Measurements from ENCODE around the gene PSPN.

The PSPN gene

DNA sequence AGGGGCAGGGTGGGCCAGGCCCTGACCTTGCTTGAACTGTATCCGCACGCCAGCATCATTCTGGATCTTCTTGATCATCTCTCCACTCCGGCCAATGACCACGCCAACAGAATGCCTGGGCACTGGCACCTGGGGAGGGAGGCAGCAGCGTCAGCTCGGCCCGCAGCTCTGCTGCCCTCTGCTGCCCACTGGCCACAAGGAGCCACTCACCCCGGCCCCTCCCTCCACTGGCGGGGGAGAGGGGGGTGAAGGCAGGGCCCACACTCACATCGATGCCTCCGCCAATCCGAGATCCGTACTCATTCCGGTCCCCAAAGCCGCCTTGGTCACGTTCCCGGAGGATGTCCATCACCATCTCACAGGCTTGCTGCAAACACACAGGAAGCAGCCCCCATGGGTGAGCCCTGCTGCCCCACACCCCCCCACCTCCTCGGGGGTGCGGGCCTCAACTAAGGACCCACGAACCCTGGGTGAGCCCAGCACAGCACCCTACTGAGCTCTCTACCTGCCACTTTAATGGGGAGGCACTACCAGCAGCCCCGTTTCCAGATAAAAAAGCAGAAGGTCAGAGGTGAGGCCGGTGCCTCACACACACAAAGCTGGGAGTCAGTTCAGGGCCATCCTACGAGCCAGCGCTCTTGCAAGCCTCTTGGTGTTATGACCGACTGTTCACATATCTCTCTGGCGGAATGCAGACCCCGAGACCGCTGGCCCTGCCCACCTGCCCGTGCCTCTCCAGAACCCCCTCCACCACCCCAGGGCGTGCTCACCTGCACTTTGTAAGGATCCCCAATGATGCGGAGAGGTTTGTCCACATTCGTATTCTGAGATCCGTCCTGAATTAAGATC, 42.2 kb upstream of the PSPN start:
- DNase-seq (ENCODE audit: low read depth) = peak; percentile 13
- TF ChIP-seq, protein P1, sequence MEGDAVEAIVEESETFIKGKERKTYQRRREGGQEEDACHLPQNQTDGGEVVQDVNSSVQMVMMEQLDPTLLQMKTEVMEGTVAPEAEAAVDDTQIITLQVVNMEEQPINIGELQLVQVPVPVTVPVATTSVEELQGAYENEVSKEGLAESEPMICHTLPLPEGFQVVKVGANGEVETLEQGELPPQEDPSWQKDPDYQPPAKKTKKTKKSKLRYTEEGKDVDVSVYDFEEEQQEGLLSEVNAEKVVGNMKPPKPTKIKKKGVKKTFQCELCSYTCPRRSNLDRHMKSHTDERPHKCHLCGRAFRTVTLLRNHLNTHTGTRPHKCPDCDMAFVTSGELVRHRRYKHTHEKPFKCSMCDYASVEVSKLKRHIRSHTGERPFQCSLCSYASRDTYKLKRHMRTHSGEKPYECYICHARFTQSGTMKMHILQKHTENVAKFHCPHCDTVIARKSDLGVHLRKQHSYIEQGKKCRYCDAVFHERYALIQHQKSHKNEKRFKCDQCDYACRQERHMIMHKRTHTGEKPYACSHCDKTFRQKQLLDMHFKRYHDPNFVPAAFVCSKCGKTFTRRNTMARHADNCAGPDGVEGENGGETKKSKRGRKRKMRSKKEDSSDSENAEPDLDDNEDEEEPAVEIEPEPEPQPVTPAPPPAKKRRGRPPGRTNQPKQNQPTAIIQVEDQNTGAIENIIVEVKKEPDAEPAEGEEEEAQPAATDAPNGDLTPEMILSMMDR (conservative IDR thresholded peaks at IDR 0.05; ENCODE audit: low read length) = peak; percentile 38
- no peak overlapping the region for H3K4me3 ChIP-seq (ENCODE audit: low read length)

- no peak overlapping the region for H3K4me3 ChIP-seq (ENCODE audit: low read length)
- TF ChIP-seq, protein P1 (conservative IDR thresholded peaks at IDR 0.05; ENCODE audit: low read length) = no peak
- DNase-seq (ENCODE audit: low read depth) = no peak
Measured at GRCh38 chr19:6416658-6417405, 41.1 kb upstream of the PSPN start.

- TF ChIP-seq, protein P1 (conservative IDR thresholded peaks at IDR 0.05; ENCODE audit: low read length) = no peak
- H3K4me3 ChIP-seq (ENCODE audit: low read length) = no peak overlapping the region
- no peak for DNase-seq (ENCODE audit: low read depth)
Measured at GRCh38 chr19:6415591-6416190, 40.0 kb upstream of the PSPN start.

- TF ChIP-seq, protein P1 (conservative IDR thresholded peaks at IDR 0.05; ENCODE audit: low read length) = no peak
- no peak for DNase-seq (ENCODE audit: low read depth)
- H3K4me3 ChIP-seq (ENCODE audit: low read length) = no peak overlapping the region
Measured at GRCh38 chr19:6414793-6415590, 39.3 kb upstream of the PSPN start.

- no peak for DNase-seq (ENCODE audit: low read depth)
- no peak overlapping the region for H3K4me3 ChIP-seq (ENCODE audit: low read length)
- TF ChIP-seq, protein P1 (conservative IDR thresholded peaks at IDR 0.05; ENCODE audit: low read length) = no peak
Measured at GRCh38 chr19:6413721-6414643, 38.2 kb upstream of the PSPN start.

GRCh38 chr19:6413291-6413690, 37.6 kb upstream of the PSPN start:
- TF ChIP-seq, protein P1 (conservative IDR thresholded peaks at IDR 0.05; ENCODE audit: low read length) = no peak
- no peak for DNase-seq (ENCODE audit: low read depth)

More at GRCh38 chr19:6413291-6413690, 37.6 kb upstream of the PSPN start:
- no peak overlapping the region for H3K4me3 ChIP-seq (ENCODE audit: low read length)

All from AG10803 (cell line).